Body of pancreas (tissue), 4 donors: ENCODE data around the gene CLEC3B. TPM values are rescaled to one million over a fixed set of nuclear protein-coding genes. Genes with fewer than 3 reads are reported as not detected.

Experiments
- ATAC-seq: fragments of 150-250 bp; one replicate; pipeline ENCODE4 v1.9.1; 2016
- DNase-seq, 4 donors: peaks; one replicate each; pipeline ENCODE4 v3.0.0-alpha.2; 2019
- H3K27ac ChIP-seq, 4 donors: fragments of 200-600 bp; sonication (generic); 1 replicate in 3 of 4; 2 replicates in 1 of 4; pipeline versions ENCODE4 v1.5.1 to v1.6.1; 2016 to 2019; ENCODE audit warnings: mild to moderate bottlenecking in 1 of 4, mixed read lengths in 1 of 4, moderate library complexity in 1 of 4
- H3K27me3 ChIP-seq, 2 donors: fragments of 200-600 bp; sonication (generic); one replicate each; pipeline ENCODE4 v1.6.0; 2016; ENCODE audit warnings: mild to moderate bottlenecking in 1 of 2
- H3K36me3 ChIP-seq, 2 donors: fragments of 200-600 bp; sonication (generic); replicated peaks in 1 of 2; 2 replicates each; pipeline ENCODE4 v1.5.1; 2016; ENCODE audit warnings: low read depth in 2 of 2; ENCODE audit not compliant: insufficient read depth in 1 of 2
- H3K4me1 ChIP-seq: fragments of 200-600 bp; sonication (generic); one replicate; pipeline ENCODE4 v1.6.0; 2016
- H3K4me3 ChIP-seq, 2 donors: fragments of 200-600 bp; sonication (generic); 1 replicate in 1 of 2; 2 replicates in 1 of 2; pipeline ENCODE4 v1.5.1; 2016 to 2019
- H3K9me3 ChIP-seq, 3 donors: fragments of 200-600 bp; sonication (generic); 1 replicate in 2 of 3; 2 replicates in 1 of 3; pipeline ENCODE4 v1.5.1; 2016
- CTCF ChIP-seq, 7 experiments: fragments of 450-650 bp in 4 of 7; fragments of 200-600 bp in 3 of 7; sonication (generic) in 3 of 7; IDR thresholded peaks; one replicate each; pipeline ENCODE4 v1.5.1; 2016 to 2019; ENCODE audit warnings: antibody characterized with exemption in 7 of 7
- POLR2A ChIP-seq, 3 donors: fragments of 450-650 bp; IDR thresholded peaks; one replicate each; pipeline ENCODE4 v1.6.1; 2016; ENCODE audit warnings: antibody characterized with exemption in 3 of 3, mild to moderate bottlenecking in 2 of 3
- WGBS, 2 donors: methylation state at CpG; one replicate each; pipeline ENCODE4 v1.1.5; 2017; 5-methylcytosine and 5-hydroxymethylcytosine counted together
- intact Hi-C: fragments of 100-400 bp; cut with DNase I; formaldehyde crosslinking; loops from one replicate; pipeline ENCODE4 v1.15.1; 2023
- total RNA-seq, 2 donors: library from RNA; depleted of rRNA; stranded (reverse); fragments of >200 nt; gene quantifications; one replicate each; pipeline ENCODE4 v1.1.0, GENCODE V29; 2016

The CLEC3B gene
- total RNA-seq, 2 donors from 2014 or later, result 4.9 to 22.1 TPM

GRCh38 chr3:45079715-45080114, 53.6 kb downstream of the CLEC3B start:
- WGBS, 2 donors, result 53% methylated on average over 1 of the region's 1 CpG; no CpG with 5 or more reads in 1 of the 2 donors
- no peaks in the 10 kb centered on the region for H3K9me3 ChIP-seq
- TF ChIP-seq POLR2A (IDR thresholded peaks at IDR 0.05) (no peak), CTCF (IDR thresholded peaks at IDR 0.05) (no peak)
- no peaks in the 10 kb centered on the region for H3K27me3 ChIP-seq
- H3K36me3 ChIP-seq, result no peaks in the 10 kb centered on the region
- intact Hi-C loops, result no loop called here
- DNase-seq (no peak), ATAC-seq (peak; percentile 61)
- H3K4me3 ChIP-seq, result no peak overlapping the region
- H3K4me1 ChIP-seq, result peaks cover 10% of the 10 kb centered on the region
- no peak overlapping the region for H3K27ac ChIP-seq

DNA sequence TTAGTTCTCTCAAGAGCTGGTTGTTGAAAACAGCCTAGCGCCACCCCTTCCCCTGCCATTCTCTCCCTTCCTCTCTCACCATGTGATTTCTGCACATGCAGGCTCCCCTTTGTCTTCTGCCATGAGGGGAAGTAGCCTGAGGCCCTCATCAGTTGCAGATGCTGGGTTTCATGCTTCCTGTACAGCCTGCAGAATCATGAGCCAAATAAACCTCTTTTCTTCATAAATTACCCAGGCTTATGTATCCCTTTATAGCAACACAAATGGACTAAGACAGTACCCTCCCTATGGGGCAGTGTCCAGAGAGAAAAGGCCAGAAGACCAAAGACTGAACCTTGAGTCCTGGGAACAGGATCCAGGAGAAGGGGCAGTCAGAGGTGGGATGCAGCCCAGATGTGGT, 54.7 kb downstream of the CLEC3B start:
- no peak for TF ChIP-seq CTCF (IDR thresholded peaks at IDR 0.05)
- no peak for TF ChIP-seq POLR2A (IDR thresholded peaks at IDR 0.05)
- no peak overlapping the region for H3K4me3 ChIP-seq
- H3K27ac ChIP-seq, result no peak overlapping the region
- peaks cover 0 to 5% of the 10 kb centered on the region in 2 donors for H3K36me3 ChIP-seq
- no peak for ATAC-seq
- DNase-seq, result no peak
- peaks cover 10% of the 10 kb centered on the region for H3K4me1 ChIP-seq
- no peaks in the 10 kb centered on the region for H3K27me3 ChIP-seq
- intact Hi-C loops, result no loop called here
- WGBS, 2 donors, result 83 to 89% methylated on average over 1 of the region's 1 CpG
- no peaks in the 10 kb centered on the region for H3K9me3 ChIP-seq

GRCh38 chr3:45081506-45082141, 55.5 kb downstream of the CLEC3B start:
- no peaks in the 10 kb centered on the region for H3K9me3 ChIP-seq
- no peak for DNase-seq
- no peaks in the 10 kb centered on the region for H3K27me3 ChIP-seq
- TF ChIP-seq CTCF (IDR thresholded peaks at IDR 0.05) (no peak), POLR2A (IDR thresholded peaks at IDR 0.05) (no peak)
- peaks cover 10% of the 10 kb centered on the region for H3K4me1 ChIP-seq
- WGBS, 2 donors, result 87 to 92% methylated on average over 2 of the region's 2 CpGs
- H3K4me3 ChIP-seq, result no peak overlapping the region
- intact Hi-C loops, result no loop called here
- H3K36me3 ChIP-seq, result peaks cover 0 to 5% of the 10 kb centered on the region in 2 donors
- ATAC-seq, result no peak
- no peak overlapping the region for H3K27ac ChIP-seq

DNA sequence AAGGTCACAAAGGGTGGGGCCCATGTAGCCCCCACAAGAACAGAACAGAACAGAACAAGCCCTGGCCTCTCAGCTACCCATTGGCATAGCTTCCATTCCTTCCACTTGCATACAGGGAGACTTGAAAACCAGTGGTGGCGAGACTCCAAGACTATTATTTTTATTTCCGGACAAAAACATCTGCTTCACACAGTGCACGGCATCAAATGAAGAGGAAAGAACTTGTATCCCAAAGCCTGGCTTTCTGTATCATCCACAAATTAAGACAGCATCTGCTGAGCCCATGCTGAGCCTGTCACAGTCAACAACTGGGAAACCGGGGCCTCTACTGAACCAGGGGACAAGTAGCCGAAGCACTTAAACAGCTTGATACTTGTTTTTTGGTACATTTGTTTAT, 56.0 kb downstream of the CLEC3B start:
- DNase-seq (no peak), ATAC-seq (no peak)
- H3K36me3 ChIP-seq, result peaks cover 0 to 5% of the 10 kb centered on the region in 2 donors
- intact Hi-C loops, result no loop called here
- H3K4me1 ChIP-seq, result peaks cover 10% of the 10 kb centered on the region
- 88 to 92% methylated on average over 5 of the region's 5 CpGs for WGBS, 2 donors
- no peak for TF ChIP-seq CTCF (IDR thresholded peaks at IDR 0.05)
- TF ChIP-seq POLR2A (IDR thresholded peaks at IDR 0.05), result no peak
- H3K4me3 ChIP-seq, result no peak overlapping the region
- H3K9me3 ChIP-seq, result no peaks in the 10 kb centered on the region
- H3K27ac ChIP-seq, result no peak overlapping the region
- H3K27me3 ChIP-seq, result no peaks in the 10 kb centered on the region

GRCh38 chr3:45083023-45083422, 56.9 kb downstream of the CLEC3B start:
- Histone ChIP-seq H3K27ac (no peak overlapping the region), H3K27me3 (no peaks in the 10 kb centered on the region), H3K36me3 (peaks cover 0 to 5% of the 10 kb centered on the region in 2 donors), H3K4me1 (peaks cover 13% of the 10 kb centered on the region), H3K4me3 (no peak overlapping the region), H3K9me3 (no peaks in the 10 kb centered on the region)
- intact Hi-C loops, result no loop called here
- WGBS, 2 donors, result 85% methylated on average over 6 of the region's 6 CpGs
- ATAC-seq, result no peak
- DNase-seq, result no peak
- no peak for TF ChIP-seq CTCF (IDR thresholded peaks at IDR 0.05)
- no peak for TF ChIP-seq POLR2A (IDR thresholded peaks at IDR 0.05)
